Spleen (tissue), 11 donors: ENCODE measurements around the gene FAM161A. TPM values are rescaled to one million over a fixed set of nuclear protein-coding genes. Genes with fewer than 3 reads are reported as not detected.
"Not testable (repeated sequence)": the region's sequence is repeated elsewhere in the genome, so short reads cannot be mapped to it uniquely, and the experiment has no call there.

Experiments used
- DNase-seq: peaks from one replicate; pipeline ENCODE4 v3.0.0-alpha.2; 2020
- H3K27ac ChIP-seq, 8 donors: fragments of 200-600 bp; sonication (generic) in 7 of 8; 1 replicate in 4 of 8; 2 replicates in 4 of 8; pipeline versions ENCODE4 v1.5.0 to v1.8.0; 2016 to 2021; ENCODE audit warnings: inconsistent platforms in 4 of 8, mild to moderate bottlenecking in 4 of 8, moderate library complexity in 1 of 8
- H3K27me3 ChIP-seq, 7 donors: fragments of 200-600 bp; sonication (generic) in 6 of 7; replicated peaks in 1 of 7; 1 replicate in 4 of 7; 2 replicates in 3 of 7; pipeline versions ENCODE4 v1.5.0 to v1.8.0; 2016 to 2021; ENCODE audit warnings: inconsistent platforms in 3 of 7, mild to moderate bottlenecking in 1 of 7
- H3K36me3 ChIP-seq, 6 donors: fragments of 200-600 bp; sonication (generic) in 5 of 6; 1 replicate in 4 of 6; 2 replicates in 2 of 6; pipeline versions ENCODE4 v1.5.0 to v1.8.0; 2016 to 2021; ENCODE audit warnings: inconsistent platforms in 2 of 6
- H3K4me1 ChIP-seq, 6 donors: fragments of 200-600 bp; sonication (generic) in 5 of 6; 1 replicate in 3 of 6; 2 replicates in 3 of 6; pipeline versions ENCODE4 v1.5.0 to v1.8.0; 2016 to 2021; ENCODE audit warnings: inconsistent platforms in 3 of 6
- H3K4me3 ChIP-seq, 8 donors: fragments of 200-600 bp; sonication (generic) in 7 of 8; 1 replicate in 4 of 8; 2 replicates in 4 of 8; pipeline versions ENCODE4 v1.5.0 to v1.8.0; 2016 to 2021; ENCODE audit warnings: inconsistent platforms in 4 of 8, mild to moderate bottlenecking in 4 of 8, moderate library complexity in 2 of 8
- H3K9me3 ChIP-seq, 8 donors: fragments of 200-600 bp; sonication (generic) in 7 of 8; 1 replicate in 4 of 8; 2 replicates in 4 of 8; pipeline versions ENCODE4 v1.5.0 to v1.8.0; 2016 to 2021; ENCODE audit warnings: inconsistent platforms in 4 of 8
- POLR2A ChIP-seq, 3 donors: fragments of 450-650 bp; IDR thresholded peaks; one replicate each; pipeline ENCODE4 v1.5.1; 2017; ENCODE audit warnings: antibody characterized with exemption in 3 of 3, mild to moderate bottlenecking in 1 of 3
- POLR2AphosphoS5 ChIP-seq, 3 donors: sonication (generic); formaldehyde crosslinking; IDR thresholded peaks; one replicate each; pipeline ENCODE4 v1.5.1; 2017; ENCODE audit warnings: antibody characterized with exemption in 3 of 3
- WGBS, 5 donors: extraction: QIAGEN DNeasy Blood & Tissue Kit in 3 of 5; methylation state at CpG; one replicate each; pipeline versions ENCODE4 v1.1.5 to v1.1.7; 2013 to 2018; 5-methylcytosine and 5-hydroxymethylcytosine counted together
- intact Hi-C: fragments of 100-400 bp; cut with DNase I; formaldehyde crosslinking; loops from one replicate; pipeline ENCODE4 v1.15.0; 2023; ENCODE audit warnings: low total_unique reads
- polyA plus RNA-seq, 3 donors: library from polyadenylated mRNA; stranded (reverse); fragments of 200-250 nt; gene quantifications; one replicate each; pipeline ENCODE4 v1.2.1, GENCODE V29; 2013
- total RNA-seq, 7 donors: library from RNA; depleted of rRNA in 3 of 7; stranded (reverse); fragments of >200 nt in 3 of 7; fragmentation: NEBNext Ultra II Directional in 4 of 7; extraction: Animal tissue kit (Norgen Biotek cat#: 25700) in 4 of 7; gene quantifications; one replicate each; pipeline versions ENCODE4 v1.1.0 to v1.2.1, GENCODE V29; 2016 to 2021
- TF ChIP-seq, protein P1 (sequence below), 11 experiments: fragments of 200-600 bp in 7 of 11; fragments of 450-650 bp in 4 of 11; sonication (generic) in 4 of 11; IDR thresholded peaks in 8 of 11; conservative IDR thresholded peaks in 3 of 11; 1 replicate in 7 of 11; 2 replicates in 4 of 11; pipeline versions ENCODE4 v1.4.0 to v1.8.0; 2016 to 2021; ENCODE audit warnings: antibody characterized with exemption in 11 of 11, inconsistent platforms in 4 of 11, mild to moderate bottlenecking in 1 of 11
- donor health status: healthy with polysubstance abuse.
- donor health status: DM: no; HTN: no; CAD: no; lungs with moderate emphysema.
- donor health status: DM: no; HTN: no; CAD: no.
- donor health status: Bipolar disorder and iron deficiency.
- donor health status: healthy.
- donor health status: DM: no; HTN: no; CAD: no.
- donor health status: DM: yes; HTN: yes; CAD: no.

Gene FAM161A
- total and polyA plus RNA-seq, 10 donors: 0.76 to 3.1 (median 1.6) TPM

DNA sequence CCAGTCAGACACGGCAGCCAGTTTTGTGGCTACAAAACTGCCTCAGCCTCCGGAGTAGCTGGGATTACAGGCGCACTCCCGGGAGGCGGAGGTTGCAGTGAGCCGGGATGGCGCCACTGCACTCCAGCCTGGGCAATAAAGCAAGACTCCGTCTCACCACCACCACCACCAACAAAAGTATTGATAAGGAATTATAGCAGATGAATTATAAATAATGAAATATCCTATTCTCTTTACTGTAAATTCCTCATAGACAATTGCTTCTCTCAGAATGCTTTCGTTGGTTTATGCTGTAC lies 1.4 kb upstream of the FAM161A start:
- no peaks in the 10 kb centered on the region for H3K27me3 ChIP-seq
- peak overlapping the region; percentile 83 to 97 (median 90) for H3K4me3 ChIP-seq
- WGBS, 5 donors: 54 to 87% (median 57%) methylated on average over 8 to 9 of the region's 9 CpGs
- no peak for TF ChIP-seq POLR2A (IDR thresholded peaks at IDR 0.05)
- TF ChIP-seq POLR2AphosphoS5 (IDR thresholded peaks at IDR 0.05): no peak
- no peak for DNase-seq
- intact Hi-C loops: no loop called here
- peak overlapping the region in 5 of 8 donors; percentile 32 to 87 (median 85) for H3K27ac ChIP-seq
- H3K36me3 ChIP-seq: no peaks in the 10 kb centered on the region
- peaks cover 4 to 19% (median 15%) of the 10 kb centered on the region in 6 donors for H3K4me1 ChIP-seq
- no peaks in the 10 kb centered on the region for H3K9me3 ChIP-seq

DNA sequence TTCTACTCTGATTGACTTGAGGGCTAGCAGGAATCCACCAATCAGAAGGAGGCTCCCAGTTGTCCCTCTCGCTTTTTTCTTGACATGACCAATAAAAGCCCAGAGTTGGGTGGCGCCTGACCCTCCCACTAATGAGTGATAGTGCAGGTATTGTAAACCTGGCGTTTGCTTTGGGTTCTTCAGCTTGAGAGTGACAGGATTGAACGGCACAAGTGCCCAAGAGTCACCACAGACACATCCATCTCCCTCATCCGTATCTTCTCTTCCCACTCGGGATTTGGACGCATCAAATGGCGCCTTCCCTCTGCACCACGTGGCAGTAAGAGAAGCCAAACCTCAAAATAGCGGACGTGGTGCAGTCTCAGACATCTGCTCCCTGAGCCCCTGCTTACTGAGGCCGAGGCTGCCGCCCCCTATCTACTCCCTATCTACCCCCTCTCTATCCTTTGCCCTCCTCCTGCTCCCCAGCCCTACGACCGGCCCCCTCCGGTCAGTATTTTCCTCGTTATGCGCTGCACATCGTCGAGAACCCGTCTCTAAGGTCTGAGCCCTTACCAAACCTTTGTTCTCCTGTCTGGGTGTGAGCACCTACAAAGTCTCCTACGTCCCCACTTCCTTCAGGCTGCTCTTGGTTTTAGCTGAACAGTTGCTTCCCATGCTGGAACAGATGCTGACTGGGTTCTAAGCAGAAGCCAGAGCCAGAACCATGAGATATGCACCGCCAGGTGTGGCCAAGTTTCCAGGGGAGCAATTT lies 881 bp upstream of the FAM161A start:
- Histone ChIP-seq H3K27me3 (no peaks in the 10 kb centered on the region), H3K4me3 (peak overlapping the region; percentile 83 to 97 (median 90)), H3K27ac (peak overlapping the region; percentile 32 to 87 (median 82)), H3K4me1 (peaks cover 4 to 19% (median 15%) of the 10 kb centered on the region in 6 donors), H3K9me3 (no peaks in the 10 kb centered on the region), H3K36me3 (no peaks in the 10 kb centered on the region)
- TF ChIP-seq, protein P1, sequence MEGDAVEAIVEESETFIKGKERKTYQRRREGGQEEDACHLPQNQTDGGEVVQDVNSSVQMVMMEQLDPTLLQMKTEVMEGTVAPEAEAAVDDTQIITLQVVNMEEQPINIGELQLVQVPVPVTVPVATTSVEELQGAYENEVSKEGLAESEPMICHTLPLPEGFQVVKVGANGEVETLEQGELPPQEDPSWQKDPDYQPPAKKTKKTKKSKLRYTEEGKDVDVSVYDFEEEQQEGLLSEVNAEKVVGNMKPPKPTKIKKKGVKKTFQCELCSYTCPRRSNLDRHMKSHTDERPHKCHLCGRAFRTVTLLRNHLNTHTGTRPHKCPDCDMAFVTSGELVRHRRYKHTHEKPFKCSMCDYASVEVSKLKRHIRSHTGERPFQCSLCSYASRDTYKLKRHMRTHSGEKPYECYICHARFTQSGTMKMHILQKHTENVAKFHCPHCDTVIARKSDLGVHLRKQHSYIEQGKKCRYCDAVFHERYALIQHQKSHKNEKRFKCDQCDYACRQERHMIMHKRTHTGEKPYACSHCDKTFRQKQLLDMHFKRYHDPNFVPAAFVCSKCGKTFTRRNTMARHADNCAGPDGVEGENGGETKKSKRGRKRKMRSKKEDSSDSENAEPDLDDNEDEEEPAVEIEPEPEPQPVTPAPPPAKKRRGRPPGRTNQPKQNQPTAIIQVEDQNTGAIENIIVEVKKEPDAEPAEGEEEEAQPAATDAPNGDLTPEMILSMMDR (IDR thresholded peaks at IDR 0.05 in 8 of 11, conservative IDR thresholded peaks at IDR 0.05 in 3 of 11): peak in 4 of 11 experiments; percentile 13 to 36 (median 24)
- no peak for TF ChIP-seq POLR2A (IDR thresholded peaks at IDR 0.05)
- peak; percentile 85 for DNase-seq
- 3 to 5% (median 4%) methylated on average over 22 to 23 of the region's 23 CpGs for WGBS, 5 donors
- intact Hi-C loops: no loop called here

DNA sequence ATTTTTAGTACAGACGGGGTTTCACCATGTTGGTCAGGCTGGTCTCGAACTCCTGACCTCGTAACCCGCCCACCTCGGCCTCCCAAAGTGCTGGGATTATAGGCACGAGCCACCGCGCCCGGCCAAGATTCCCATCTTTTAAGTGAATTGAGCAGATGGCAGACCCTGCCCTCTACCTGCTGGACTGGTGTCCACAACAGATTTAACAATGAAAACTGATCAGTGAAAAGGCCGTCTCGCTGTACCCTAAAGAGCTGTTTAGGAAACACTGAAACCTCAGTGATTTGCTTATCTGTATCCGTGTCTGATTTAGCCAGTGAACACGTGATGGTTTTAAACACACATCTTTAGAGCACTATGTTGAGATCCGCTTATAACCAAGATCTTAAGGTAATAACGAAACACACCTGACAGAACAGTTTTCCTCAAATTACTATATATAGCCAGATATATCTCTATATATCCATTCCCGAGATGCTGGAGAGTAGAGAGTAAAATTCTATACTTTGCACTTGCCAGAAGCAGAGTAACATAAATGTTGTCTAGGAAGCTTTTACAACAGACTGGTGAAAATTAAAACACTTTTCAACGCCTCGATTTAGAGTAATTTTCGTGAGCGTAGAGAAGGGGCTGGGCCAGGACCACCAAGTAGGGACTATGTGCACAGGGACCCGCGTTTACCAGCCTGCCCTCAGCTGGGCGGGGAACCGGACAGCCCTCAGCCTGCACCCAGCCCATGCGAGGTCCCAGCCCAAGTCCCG lies 594 bp downstream of the FAM161A start:
- H3K27me3 ChIP-seq: no peaks in the 10 kb centered on the region
- H3K36me3 ChIP-seq: no peaks in the 10 kb centered on the region
- TF ChIP-seq, protein P1 (IDR thresholded peaks at IDR 0.05 in 8 of 11, conservative IDR thresholded peaks at IDR 0.05 in 3 of 11): no peak
- TF ChIP-seq POLR2AphosphoS5 (IDR thresholded peaks at IDR 0.05): no peak
- no peak for TF ChIP-seq POLR2A (IDR thresholded peaks at IDR 0.05)
- peak overlapping the region; percentile 70 to 87 (median 82) for H3K27ac ChIP-seq
- 23 to 31% (median 26%) methylated on average over 24 to 26 of the region's 26 CpGs for WGBS, 5 donors
- intact Hi-C loops: no loop called here
- H3K9me3 ChIP-seq: no peaks in the 10 kb centered on the region
- peak overlapping the region; percentile 83 to 97 (median 90) for H3K4me3 ChIP-seq
- no peak for DNase-seq
- peaks cover 4 to 19% (median 15%) of the 10 kb centered on the region in 6 donors for H3K4me1 ChIP-seq

DNA sequence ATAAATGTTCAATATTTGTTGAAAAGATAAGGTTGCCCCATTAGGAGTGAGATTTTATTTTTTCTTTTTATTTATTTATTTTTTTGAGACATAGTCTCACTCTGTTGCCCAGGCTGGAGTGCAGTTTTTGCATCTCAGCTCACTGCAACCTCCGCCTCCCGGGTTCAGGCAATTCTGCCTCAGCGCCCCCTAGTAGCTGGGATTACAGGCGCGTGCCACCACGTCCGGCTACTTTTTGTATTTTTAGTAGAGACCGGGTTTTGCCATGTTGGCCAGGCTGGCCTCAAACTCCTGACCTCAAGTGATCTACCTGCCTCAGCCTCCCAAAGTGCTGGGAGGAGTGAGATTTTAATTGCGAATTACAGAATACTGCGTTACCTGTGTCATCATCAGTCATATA lies 2.6 kb downstream of the FAM161A start:
- intact Hi-C loops: not testable (repeated sequence)

DNA sequence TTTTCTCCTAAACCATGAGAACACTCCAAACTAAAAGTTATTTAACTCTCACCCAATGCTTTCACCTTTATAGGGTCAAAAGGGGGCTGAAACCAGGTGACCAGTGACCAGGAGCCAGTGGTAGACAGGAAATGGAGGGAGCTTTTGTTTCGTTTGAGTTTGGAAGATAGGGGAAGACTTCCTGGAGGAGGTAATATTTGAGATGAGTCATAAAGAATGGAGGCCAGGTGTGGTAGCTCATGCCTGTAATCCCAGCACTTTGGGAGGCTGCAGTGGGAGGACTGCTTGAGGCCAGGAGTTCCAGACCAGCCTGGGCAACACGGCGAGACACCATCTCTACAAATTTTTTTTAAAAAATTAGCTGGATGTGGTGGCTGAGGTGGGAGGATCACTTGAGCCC lies 8.5 kb downstream of the FAM161A start:
- no peaks in the 10 kb centered on the region for H3K27me3 ChIP-seq
- intact Hi-C loops: no loop called here

More for the DNA sequence above, 2.6 kb downstream of the FAM161A start:
- 93 to 97% (median 95%) methylated on average over 10 of the region's 10 CpGs for WGBS, 5 donors
- H3K4me3 ChIP-seq, H3K27me3 ChIP-seq, H3K9me3 ChIP-seq, H3K36me3 ChIP-seq, DNase-seq, H3K27ac ChIP-seq: not testable (repeated sequence)
- peaks cover 4 to 19% (median 15%) of the 10 kb centered on the region in 6 donors for H3K4me1 ChIP-seq

More for the DNA sequence above, 8.5 kb downstream of the FAM161A start:
- Histone ChIP-seq H3K4me3 (no peak overlapping the region), H3K36me3 (peaks cover 0 to 9% (median 0%) of the 10 kb centered on the region in 6 donors), H3K4me1 (no peaks in the 10 kb centered on the region), H3K9me3 (no peaks in the 10 kb centered on the region), H3K27ac (no peak overlapping the region)
- no peak for TF ChIP-seq POLR2AphosphoS5 (IDR thresholded peaks at IDR 0.05)
- TF ChIP-seq POLR2A (IDR thresholded peaks at IDR 0.05): no peak
- TF ChIP-seq, protein P1 (IDR thresholded peaks at IDR 0.05 in 8 of 11, conservative IDR thresholded peaks at IDR 0.05 in 3 of 11): no peak
- 75 to 87% (median 78%) methylated on average over 3 of the region's 3 CpGs for WGBS, 5 donors
- DNase-seq: no peak
